Panc1 (cell line): ENCODE data around the gene NPAS2. TPM values are rescaled to one million over a fixed set of nuclear protein-coding genes. Genes with fewer than 3 reads are reported as not detected.

ENCODE experiments used
- ATAC-seq: fragments of 200-7000 bp; cut with Tn5 transposase; 2 replicates; pipeline ENCODE4 v1.9.1; 2020; ENCODE audit warnings: mild to moderate bottlenecking, moderate library complexity
- BruUV-seq: library from RNA; stranded (reverse); fragments of 400-500 nt; replicated peaks from 2 replicates; lab custom pipeline; 2021; lab: Mats Ljungman, UMichigan
- CTCF ChIA-PET: fragments of 300-600 bp; sonication (Branson Sonifier 250); formaldehyde crosslinking; loops from one replicate; lab custom pipeline; 2022; ENCODE audit warnings: antibody characterized with exemption; lab: Charles Lee
- POLR2A ChIA-PET: fragments of 300-600 bp; sonication (Branson Sonifier 250); formaldehyde crosslinking; loops from one replicate; lab custom pipeline; 2022; ENCODE audit warnings: antibody characterized with exemption; lab: Charles Lee
- DNase-seq: peaks from one replicate; pipeline ENCODE4 v3.0.0-alpha.2; 2010; ENCODE audit warnings: low read depth, low spot score
- H3K27ac ChIP-seq: 2 replicates; pipeline ENCODE4 v1.5.1; 2011; ENCODE audit warnings: mild to moderate bottlenecking, low read length, inconsistent platforms
- H3K27me3 ChIP-seq: fragments of 200-500 bp; sonication (Bioruptor generic); 2 replicates; pipeline ENCODE4 v1.6.0; 2014; ENCODE audit warnings: low read length, inconsistent platforms; ENCODE audit not compliant: control insufficient read depth, insufficient read depth
- H3K36me3 ChIP-seq: fragments of 200-500 bp; sonication (Bioruptor generic); 2 replicates; pipeline ENCODE4 v1.5.1; 2014; ENCODE audit warnings: inconsistent platforms, mild to moderate bottlenecking, low read length, moderate library complexity; ENCODE audit not compliant: control insufficient read depth, insufficient read depth
- H3K4me1 ChIP-seq: 2 replicates; pipeline ENCODE4 v1.5.1; 2011; ENCODE audit warnings: inconsistent platforms, mild to moderate bottlenecking, low read length, moderate library complexity; ENCODE audit not compliant: control insufficient read depth, insufficient read depth
- H3K4me3 ChIP-seq, 2 experiments: 2 replicates each; pipeline ENCODE4 v1.5.1; 2011 to 2012; ENCODE audit warnings: low read depth in 2 of 2, low read length in 2 of 2, mild to moderate bottlenecking in 2 of 2, inconsistent platforms in 1 of 2, moderate library complexity in 1 of 2
- H3K9me3 ChIP-seq: fragments of 200-500 bp; sonication (Bioruptor generic); 2 replicates; pipeline ENCODE4 v1.5.1; 2014; ENCODE audit warnings: low read depth, mild to moderate bottlenecking, inconsistent platforms, low read length, moderate library complexity; ENCODE audit not compliant: control insufficient read depth, insufficient read depth
- CTCF ChIP-seq: fragments of 450-650 bp; IDR thresholded peaks from 2 replicates; pipeline ENCODE4 v1.5.1; 2017; ENCODE audit warnings: mild to moderate bottlenecking
- POLR2AphosphoS5 ChIP-seq: IDR thresholded peaks from 2 replicates; pipeline ENCODE4 v1.6.1; 2012; ENCODE audit warnings: mild to moderate bottlenecking, low read depth, low read length, moderate library complexity
- SIN3A ChIP-seq: IDR thresholded peaks from 2 replicates; pipeline ENCODE4 v1.6.1; 2012; ENCODE audit warnings: low read depth, mild to moderate bottlenecking, low read length, moderate library complexity, borderline replicate concordance; ENCODE audit not compliant: insufficient read depth
- TCF7L2 ChIP-seq: IDR thresholded peaks from 2 replicates; pipeline ENCODE4 v1.6.1; 2011; ENCODE audit warnings: mild to moderate bottlenecking, low read depth, low read length, inconsistent platforms
- in situ Hi-C: cut with HindIII; loops from 2 replicates; pipeline ENCODE4 v1.10.0; 2016; ENCODE audit warnings: low sequenced_read_pairs, low pct_unique_long_range_greater_than_20kb
- intact Hi-C: fragments of 100-400 bp; cut with micrococcal nuclease; formaldehyde crosslinking; loops from one replicate; pipeline ENCODE4 v1.10.0; 2022; ENCODE audit not compliant: unreplicated experiment
- total RNA-seq: library from RNA; stranded (reverse); gene quantifications from one replicate; pipeline ENCODE4 v1.2.1, GENCODE V29; 2021; ENCODE audit not compliant: unreplicated experiment
- TF ChIP-seq, protein P1 (sequence below), 2 experiments: IDR thresholded peaks; 2 replicates each; pipeline ENCODE4 v1.6.1; 2011 to 2012; ENCODE audit warnings: low read depth in 2 of 2, control low read depth in 1 of 2, low read length in 1 of 2, mild to moderate bottlenecking in 1 of 2, moderate library complexity in 1 of 2; ENCODE audit not compliant: insufficient read depth in 1 of 2

The NPAS2 gene
- total RNA-seq, 1 experiment from 2014 or later = 72.8 TPM

- Histone ChIP-seq H3K27me3 (no peaks in the 10 kb centered on the region), H3K27ac (no peak overlapping the region), H3K4me3 (no peak overlapping the region), H3K9me3 (no peaks in the 10 kb centered on the region), H3K4me1 (peaks cover 5% of the 10 kb centered on the region), H3K36me3 (no peaks in the 10 kb centered on the region)
- POLR2A ChIA-PET = interaction anchor here (0.6 kb wide), 1 partner anchor 15 kb away, joined by 3 read pairs; no protein-coding TSS in a partner anchor
- CTCF ChIA-PET = no interaction called here
- intact Hi-C loops (no loop called here), in situ Hi-C loops (no loop called here)
- ATAC-seq = no peak
- DNase-seq = no peak
- TF ChIP-seq CTCF (no peak), SIN3A (no peak), POLR2AphosphoS5 (no peak)
- TF ChIP-seq, protein P1, sequence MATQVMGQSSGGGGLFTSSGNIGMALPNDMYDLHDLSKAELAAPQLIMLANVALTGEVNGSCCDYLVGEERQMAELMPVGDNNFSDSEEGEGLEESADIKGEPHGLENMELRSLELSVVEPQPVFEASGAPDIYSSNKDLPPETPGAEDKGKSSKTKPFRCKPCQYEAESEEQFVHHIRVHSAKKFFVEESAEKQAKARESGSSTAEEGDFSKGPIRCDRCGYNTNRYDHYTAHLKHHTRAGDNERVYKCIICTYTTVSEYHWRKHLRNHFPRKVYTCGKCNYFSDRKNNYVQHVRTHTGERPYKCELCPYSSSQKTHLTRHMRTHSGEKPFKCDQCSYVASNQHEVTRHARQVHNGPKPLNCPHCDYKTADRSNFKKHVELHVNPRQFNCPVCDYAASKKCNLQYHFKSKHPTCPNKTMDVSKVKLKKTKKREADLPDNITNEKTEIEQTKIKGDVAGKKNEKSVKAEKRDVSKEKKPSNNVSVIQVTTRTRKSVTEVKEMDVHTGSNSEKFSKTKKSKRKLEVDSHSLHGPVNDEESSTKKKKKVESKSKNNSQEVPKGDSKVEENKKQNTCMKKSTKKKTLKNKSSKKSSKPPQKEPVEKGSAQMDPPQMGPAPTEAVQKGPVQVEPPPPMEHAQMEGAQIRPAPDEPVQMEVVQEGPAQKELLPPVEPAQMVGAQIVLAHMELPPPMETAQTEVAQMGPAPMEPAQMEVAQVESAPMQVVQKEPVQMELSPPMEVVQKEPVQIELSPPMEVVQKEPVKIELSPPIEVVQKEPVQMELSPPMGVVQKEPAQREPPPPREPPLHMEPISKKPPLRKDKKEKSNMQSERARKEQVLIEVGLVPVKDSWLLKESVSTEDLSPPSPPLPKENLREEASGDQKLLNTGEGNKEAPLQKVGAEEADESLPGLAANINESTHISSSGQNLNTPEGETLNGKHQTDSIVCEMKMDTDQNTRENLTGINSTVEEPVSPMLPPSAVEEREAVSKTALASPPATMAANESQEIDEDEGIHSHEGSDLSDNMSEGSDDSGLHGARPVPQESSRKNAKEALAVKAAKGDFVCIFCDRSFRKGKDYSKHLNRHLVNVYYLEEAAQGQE (IDR thresholded peaks at IDR 0.05; ENCODE audit: insufficient read depth in 1 of 2, low read depth in 2 of 2, low read length in 1 of 2) = no peak
- BruUV-seq = no TSS peak
Observed at GRCh38 chr2:100779908-100780202, 40.1 kb upstream of the NPAS2 start.

GRCh38 chr2:100780203-100781008 is 39.5 kb upstream of the NPAS2 start:
- intact Hi-C loops = no loop called here
- DNase-seq = no peak
- ChIA-PET CTCF (interaction anchor here (0.6 kb wide), 2 partner anchors 177 to 204 kb away, joined by 3 to 6 read pairs; no protein-coding TSS in a partner anchor), POLR2A (no interaction called here)
- BruUV-seq = no TSS peak
- Histone ChIP-seq H3K36me3 (no peaks in the 10 kb centered on the region), H3K4me3 (no peak overlapping the region), H3K27me3 (no peaks in the 10 kb centered on the region), H3K27ac (peak overlapping the region; percentile 67), H3K9me3 (no peaks in the 10 kb centered on the region), H3K4me1 (peaks cover 10% of the 10 kb centered on the region)
- ATAC-seq = peak; percentile 74
- in situ Hi-C loops = no loop called here
- TF ChIP-seq CTCF (no peak), POLR2AphosphoS5 (no peak), TCF7L2 (no peak), SIN3A (no peak)
- TF ChIP-seq, protein P1 (IDR thresholded peaks at IDR 0.05; ENCODE audit: insufficient read depth in 1 of 2, low read depth in 2 of 2, low read length in 1 of 2) = no peak
